LNCaP clone FGC (cell line): Measurements from ENCODE around the gene C1QTNF5.

Source experiments
- DNase-seq: peaks from one replicate; pipeline ENCODE4 v3.0.0-alpha.2; 2011; ENCODE audit warnings: low read depth
- H3K4me3 ChIP-seq: 2 replicates; pipeline ENCODE4 v1.5.1; 2011; ENCODE audit warnings: mild to moderate bottlenecking, low read depth, low read length, control low read depth
- CTCF ChIP-seq: IDR thresholded peaks from 2 replicates; pipeline ENCODE4 v1.5.1; 2012; ENCODE audit warnings: mild to moderate bottlenecking; ENCODE audit not compliant: control insufficient read depth, insufficient read depth; ENCODE audit errors: extremely low read depth

C1QTNF5 gene

GRCh38 chr11:119322921-119323531 is 17.7 kb downstream of the C1QTNF5 start:
- H3K4me3 ChIP-seq = no peak overlapping the region
- no peak for TF ChIP-seq CTCF
- no peak for DNase-seq

GRCh38 chr11:119322360-119322739 is 18.3 kb downstream of the C1QTNF5 start:
- no peak overlapping the region for H3K4me3 ChIP-seq
- no peak for TF ChIP-seq CTCF

GRCh38 chr11:119320776-119321524 is 19.7 kb downstream of the C1QTNF5 start:
- no peak for TF ChIP-seq CTCF
- H3K4me3 ChIP-seq = no peak overlapping the region
- no peak for DNase-seq

More at GRCh38 chr11:119322360-119322739, 18.3 kb downstream of the C1QTNF5 start:
- no peak for DNase-seq

- no peak for DNase-seq
- H3K4me3 ChIP-seq = no peak overlapping the region
- TF ChIP-seq CTCF = no peak
Observed at GRCh38 chr11:119320240-119320775, 20.4 kb downstream of the C1QTNF5 start.

GRCh38 chr11:119319700-119320239 is 20.9 kb downstream of the C1QTNF5 start:
- no peak for DNase-seq
- H3K4me3 ChIP-seq = no peak overlapping the region
- TF ChIP-seq CTCF = no peak

GRCh38 chr11:119319136-119319699 is 21.5 kb downstream of the C1QTNF5 start:
- no peak for TF ChIP-seq CTCF
- no peak overlapping the region for H3K4me3 ChIP-seq
- no peak for DNase-seq
